ENCODE data around the gene RANBP9. TPM values are rescaled to one million over a fixed set of nuclear protein-coding genes. Genes with fewer than 3 reads are reported as not detected.
A peak's percentile ranks its signal among the peaks of the same experiment; 100 is the strongest.

RANBP9 gene
- total RNA-seq, result 23.1 and 57.0 TPM in 2 replicates

DNA sequence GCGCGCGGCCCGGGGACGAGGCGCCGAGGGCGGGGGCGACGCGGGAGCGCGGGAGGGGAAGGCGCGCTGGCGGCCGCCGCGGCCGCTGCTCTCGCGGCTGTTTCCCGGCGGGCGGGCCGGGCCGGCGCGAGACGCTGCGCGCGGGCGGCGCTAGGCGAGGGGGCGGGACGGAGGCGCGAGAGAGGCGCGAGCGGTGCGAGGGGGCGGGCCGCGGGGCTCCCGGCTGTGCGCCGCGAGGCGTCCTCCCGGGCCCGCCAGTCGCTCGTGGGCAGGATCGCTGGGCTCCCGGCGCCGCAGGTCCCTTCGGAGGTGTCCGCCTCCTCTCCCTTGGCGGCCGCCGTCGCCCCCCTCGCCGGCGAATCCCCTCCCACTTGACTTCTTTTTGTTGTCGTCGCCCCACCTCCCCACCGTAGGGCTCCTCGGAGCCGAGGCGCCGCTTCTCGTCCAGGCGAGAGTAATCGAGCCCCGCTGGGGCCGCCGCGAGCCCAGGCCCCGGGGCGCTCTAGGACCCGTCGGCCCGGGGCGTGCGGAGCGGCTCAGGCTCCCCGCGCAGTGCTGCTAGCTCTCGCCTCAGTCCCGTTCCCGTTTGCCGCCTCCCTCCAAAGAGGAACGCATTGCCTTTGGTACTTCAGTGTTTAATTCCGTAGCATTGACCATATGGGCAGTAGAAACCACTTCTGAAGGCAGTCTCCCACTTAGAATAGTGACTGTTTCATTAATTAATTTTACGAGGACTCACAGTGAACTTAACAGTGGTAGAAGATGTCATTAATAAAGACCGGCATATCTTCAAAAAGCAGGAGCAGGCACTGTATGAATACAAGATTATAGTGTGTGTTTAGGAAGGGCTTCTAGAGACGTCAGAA lies at the start of gene RANBP9:
RANBP9 (minus strand) TSS at position 103 of the 866 bp plus-strand sequence. CDS start 330 bp downstream, outside the sequence.
- DNase-seq (ENCODE audit: low read depth), result peak; percentile 62

DNA sequence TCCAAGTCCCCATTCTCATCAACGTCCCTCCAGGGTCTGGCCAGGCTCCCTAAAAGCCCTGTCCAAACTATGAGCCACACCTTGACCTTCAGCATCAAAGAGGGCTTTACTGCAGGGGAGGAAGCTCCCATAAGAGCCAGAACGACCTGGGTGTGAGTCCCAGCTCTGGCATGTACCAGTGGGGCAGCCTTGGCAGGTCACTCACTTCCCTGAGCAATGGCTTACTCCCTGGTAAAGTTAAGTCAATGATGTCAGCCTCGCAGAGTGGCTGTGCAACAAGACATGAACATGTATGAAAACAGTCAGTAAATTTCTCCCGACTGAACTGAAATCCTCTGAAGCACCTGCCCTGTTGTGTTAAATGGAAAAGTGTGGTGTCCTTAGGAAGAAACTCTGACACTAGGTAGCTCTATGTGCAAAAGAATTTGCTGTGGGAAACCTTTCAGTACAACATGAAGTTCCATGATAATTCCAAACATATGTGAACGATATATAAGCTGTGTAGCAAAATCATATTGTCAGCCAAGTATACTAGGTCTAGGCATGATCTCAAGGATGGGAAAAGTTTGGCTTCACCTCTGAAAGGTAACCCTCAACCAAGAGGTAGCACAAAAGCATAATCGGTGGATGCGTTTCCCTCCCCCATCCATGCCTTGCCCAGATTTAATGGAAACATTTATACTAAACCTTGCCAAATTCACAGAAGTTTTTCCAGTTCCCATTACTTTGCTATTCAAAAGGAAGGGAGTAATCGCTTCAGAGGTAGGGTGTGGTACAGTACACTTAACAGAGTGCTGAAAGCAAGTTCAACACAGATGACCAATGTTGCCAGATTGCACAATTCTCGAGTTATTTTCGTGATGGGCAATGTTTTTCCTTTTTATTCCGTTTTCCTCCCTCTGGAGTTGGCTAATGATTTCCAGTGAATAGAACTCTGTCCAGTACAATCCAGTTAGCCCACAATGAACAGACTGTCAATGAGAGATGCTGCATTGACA lies 49.0 kb upstream of the RANBP9 start:
- DNase-seq (ENCODE audit: low read depth), result peak; percentile 66

DNA sequence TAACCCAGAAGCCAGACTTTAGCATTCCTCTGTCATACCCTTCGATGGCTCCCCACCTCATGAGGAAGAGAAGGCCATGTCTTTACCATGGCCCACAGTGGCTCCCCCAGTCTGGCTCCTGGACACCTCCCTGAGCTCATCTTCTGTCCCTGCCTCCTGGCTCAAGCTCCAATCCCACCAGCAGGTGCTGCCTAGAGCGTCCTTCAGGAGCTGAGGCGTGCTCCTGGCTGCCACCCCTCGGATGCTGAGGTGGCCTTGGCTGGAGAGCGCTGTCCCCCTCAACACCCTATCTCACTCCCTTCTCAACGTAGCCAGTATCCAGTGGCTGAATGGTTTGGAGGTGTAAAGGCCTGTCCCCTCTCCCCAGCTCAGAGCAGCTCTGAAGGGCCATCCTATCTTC lies 47.4 kb upstream of the RANBP9 start:
- DNase-seq (ENCODE audit: low read depth), result no peak

DNA sequence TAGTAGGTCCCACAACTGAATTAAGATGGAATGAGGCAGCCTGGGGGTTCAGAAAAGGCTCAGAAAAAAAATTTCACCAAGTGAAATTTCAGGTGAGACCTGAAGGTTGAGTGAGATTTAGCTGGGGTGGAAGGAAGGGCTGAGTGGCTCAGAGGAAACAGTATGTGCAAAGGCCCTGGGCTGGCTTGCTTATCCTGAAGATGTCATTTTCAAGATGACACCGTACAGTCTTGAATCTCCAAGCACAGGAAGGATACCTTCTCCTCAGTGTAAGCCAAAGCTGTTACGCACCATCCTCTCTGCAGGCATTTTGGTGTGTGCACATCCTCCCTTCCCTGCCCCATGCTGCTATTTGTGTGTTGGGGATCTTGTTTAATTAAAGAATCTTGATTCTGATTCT lies 43.0 kb upstream of the RANBP9 start:
- no peak for DNase-seq (ENCODE audit: low read depth)

DNA sequence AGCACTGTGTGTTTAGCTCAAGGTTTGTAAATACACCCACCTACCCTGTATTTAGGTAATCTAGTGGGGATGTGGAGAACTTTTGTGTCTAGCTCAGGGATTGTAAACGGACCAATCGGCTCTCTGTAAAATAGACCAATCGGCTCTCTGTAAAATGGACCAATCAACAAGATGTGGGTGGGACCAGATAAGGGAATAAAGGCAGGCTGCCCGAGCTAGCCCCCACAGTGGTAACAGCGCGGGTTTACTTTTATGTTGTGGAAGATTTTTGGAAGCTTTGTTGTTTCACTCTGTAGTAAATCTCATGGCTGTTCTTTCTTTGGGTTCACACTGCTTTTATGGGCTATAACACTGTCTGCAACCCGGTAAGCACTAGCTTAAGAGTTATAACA lies 32.1 kb upstream of the RANBP9 start:
- DNase-seq (ENCODE audit: low read depth), result no peak

DNA sequence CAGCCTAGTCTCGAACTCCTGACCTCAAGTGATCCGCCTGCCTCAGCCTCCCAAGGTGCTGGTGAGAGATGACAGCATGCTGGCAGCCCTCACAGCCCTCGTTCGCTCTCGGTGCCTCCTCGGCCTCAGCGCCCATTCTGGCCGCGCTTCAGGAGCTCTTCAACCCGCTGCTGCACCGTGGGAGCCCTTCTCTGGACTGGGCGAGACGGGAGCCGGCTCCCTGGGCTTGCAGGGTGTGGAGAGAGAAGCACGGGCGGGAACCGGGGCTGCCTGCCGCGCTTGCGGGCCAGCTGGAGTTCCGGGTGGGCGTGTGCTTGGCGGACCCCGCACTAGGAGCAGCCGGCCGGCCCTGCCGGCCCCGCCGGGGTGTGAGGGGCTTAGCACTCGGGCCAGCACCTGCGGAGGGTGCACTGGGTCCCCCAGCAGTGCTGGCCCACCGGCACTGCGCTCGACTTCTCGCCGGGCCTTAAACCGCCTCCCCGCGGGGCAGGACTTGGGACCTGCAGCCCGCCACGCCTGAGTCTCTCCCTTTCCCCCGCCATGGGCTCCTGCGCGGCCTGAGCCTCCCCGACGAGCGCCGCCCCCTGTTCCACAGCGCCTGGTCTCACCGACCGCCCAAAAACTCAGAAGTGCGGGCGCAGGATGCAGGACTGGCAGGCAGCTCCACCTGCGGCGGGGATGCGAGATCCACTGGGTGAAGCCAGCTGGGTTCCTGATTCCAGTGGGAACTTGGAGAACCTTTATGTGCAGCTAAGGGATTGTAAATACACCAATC lies 31.5 kb upstream of the RANBP9 start:
- no peak for DNase-seq (ENCODE audit: low read depth)

DNA sequence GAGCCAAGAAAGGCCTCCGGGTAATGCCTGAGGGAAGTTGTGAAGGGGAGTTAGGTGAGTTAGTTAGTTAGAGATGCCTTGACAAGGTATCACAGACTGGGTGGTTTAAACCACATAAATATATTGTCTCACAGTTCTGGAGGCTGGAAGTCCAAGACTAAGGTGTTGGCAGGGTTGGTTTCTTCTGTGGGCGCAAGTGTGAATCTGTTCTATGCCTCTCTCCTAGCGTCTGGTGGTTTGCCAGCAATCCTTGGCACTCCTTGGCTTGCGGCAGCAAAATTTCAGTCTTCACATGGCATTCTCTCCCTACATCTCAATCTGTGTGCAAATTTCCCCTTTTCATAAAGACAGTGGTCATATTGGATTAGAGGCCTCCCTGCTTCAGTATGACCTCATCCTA lies 29.7 kb upstream of the RANBP9 start:
- DNase-seq (ENCODE audit: low read depth), result no peak

DNA sequence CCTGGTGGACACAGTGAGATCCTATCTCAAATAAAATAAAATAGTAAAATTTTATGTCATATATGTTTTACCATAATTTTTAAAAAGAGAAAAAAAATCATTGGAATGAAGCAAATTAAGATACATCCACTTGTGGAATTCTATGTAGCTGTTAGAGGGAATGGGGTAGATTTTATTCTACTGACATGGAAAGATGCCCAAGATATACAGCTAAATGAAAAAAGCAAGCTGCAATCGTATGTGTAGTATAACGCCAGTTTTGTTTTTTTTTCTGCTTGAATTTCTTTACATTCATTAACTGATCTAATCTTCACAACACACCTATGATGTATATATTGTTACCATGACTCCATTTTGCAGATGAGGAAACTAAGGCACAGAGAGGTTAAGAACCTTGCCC lies 23.4 kb upstream of the RANBP9 start:
- no peak for DNase-seq (ENCODE audit: low read depth)

DNA sequence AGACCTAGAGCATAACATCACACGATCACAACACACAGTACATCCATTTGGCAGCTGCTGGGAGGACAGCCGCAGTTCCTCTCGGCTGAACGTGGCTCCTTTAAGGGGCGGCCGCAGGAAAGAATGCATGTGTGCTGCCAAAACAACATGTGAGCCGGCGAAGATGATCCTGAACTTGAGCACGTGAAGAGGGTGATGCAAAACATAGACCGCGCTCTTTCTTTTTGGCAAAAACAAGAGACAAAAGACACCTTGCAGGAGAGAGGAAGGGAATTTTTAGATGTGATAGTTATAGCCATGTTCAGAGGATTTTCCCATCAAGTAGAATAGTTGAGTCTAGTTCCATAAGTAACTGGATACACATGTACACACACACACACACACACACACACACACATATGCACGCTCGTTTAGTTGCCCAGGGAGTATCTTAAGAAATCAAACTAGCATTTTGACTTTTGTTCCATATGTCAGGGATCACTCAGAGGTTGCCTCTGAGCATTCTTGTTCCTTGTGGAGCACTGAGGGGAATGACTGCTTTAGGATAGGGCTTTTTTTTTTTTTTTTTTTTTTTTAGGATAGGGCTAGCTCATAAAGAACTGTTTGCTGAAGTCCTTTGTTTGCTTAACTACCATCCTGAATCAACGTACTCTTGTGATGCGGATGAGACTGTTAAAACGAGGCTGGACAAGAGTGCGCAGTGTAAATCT lies 21.7 kb upstream of the RANBP9 start:
- DNase-seq (ENCODE audit: low read depth), result peak; percentile 83

DNA sequence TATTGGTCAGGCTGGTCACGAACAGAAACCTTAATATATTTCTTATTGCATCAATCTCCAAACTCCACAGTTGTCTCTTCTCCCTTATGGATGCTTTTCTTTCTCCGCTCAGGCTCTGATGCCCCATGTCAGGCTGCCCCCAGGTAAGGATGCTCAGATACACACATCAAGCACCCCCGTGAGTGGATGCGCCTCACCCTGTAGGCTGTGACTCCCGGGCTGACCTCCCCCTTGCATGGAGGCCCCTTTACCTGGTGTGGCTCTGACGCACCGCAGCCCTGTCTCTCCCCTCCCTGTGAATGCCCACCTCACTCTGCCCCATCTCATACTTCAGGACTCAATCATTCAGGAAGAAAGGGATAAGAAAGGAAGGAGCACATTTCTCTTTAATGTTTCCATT lies 19.1 kb upstream of the RANBP9 start:
- no peak for DNase-seq (ENCODE audit: low read depth)

DNA sequence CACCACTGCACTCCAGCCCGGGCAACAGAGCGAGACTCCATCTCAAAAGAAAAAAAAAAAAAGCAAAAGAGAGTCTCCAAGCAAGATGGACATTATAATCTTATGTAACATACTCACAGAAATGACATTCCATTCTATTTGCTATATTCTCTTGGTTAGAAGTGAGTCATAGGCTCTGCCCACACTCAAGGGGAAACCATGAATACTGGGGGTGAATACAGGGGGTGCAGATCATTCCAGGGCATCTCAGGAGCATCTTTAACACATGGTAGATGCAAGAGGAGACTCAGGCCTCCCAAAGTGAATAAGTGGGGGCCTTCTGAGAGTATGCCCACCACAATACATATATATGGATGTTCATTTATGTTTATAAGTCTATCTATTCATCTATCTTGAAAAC lies 18.3 kb upstream of the RANBP9 start:
- peak; percentile 60 for DNase-seq (ENCODE audit: low read depth)

DNA sequence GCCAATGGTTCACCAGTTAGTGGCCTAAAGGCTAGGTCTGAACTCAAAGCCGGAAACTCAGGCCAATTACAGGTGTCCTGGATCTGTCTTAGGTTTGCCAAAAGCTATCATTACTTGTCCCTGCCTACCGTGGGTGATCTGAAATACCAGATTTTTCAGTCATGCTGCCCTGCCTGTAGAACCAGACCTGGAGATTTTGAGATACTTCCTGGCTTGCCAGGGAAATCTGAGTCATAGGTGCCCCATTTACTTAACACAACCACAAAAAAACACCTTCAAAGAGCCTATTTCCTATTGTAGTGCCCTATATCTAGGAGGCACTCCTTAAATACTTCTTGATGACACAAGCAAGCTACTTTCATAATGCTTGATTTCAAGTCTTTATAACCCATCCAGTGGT lies 13.9 kb upstream of the RANBP9 start:
- DNase-seq (ENCODE audit: low read depth), result peak; percentile 94

DNA sequence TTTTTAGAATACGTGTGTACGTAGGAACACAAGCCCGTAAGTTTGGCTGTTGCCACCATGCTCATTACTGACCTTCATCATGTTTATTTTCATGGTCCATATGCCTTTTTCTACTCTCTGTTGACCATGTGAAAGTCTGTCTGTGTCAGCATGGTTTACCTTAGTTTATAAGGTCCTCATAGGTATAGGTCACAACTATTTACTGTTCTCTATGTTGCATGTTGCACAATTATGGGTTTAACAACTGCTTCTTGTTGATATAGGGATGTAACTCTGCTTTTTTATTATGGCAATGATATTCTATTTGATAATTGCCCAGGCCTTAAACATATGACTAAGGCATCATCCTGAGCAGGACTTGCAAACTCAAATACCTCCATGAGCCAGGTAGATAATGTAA lies 13.4 kb upstream of the RANBP9 start:
- no peak for DNase-seq (ENCODE audit: low read depth)

DNA sequence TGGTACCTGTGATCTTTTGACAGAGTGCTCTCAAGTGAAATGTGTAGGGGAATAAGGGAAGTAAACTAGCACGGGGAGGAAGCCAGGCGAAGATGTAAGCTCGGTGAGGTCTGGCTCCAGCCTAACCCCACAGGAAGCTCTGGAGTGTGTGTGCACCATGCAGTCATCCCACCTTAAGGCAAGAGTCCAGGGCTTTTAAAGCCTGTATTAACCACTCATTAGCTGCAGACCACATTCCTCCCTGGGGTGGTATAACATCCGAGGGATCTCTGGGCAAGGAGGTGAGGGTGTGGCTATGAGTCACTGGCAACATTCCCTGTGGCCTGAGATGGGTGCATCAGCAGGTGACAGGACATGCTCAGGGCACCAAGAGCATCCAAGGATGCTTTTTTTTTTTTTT lies 12.5 kb upstream of the RANBP9 start:
- peak; percentile 84 for DNase-seq (ENCODE audit: low read depth)

DNA sequence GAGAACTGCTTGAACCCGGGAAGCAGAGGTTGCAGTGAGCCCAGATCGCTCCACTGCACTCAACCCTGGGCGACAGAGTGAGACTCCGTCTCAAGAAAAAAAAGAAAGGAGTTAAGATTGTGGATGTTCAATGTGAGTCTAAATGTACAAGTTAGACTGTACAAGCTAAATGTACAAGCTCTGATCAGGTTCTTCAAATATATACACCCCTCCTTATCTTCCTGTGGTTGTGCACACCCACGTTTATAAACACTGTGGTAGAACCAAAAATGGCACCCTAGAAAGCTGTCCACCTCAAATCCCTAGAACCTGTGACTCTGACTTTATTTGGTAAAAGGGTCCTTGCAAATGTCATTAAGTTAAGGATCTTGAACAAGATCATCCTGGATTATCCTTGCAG lies 11.2 kb upstream of the RANBP9 start:
- DNase-seq (ENCODE audit: low read depth), result no peak

DNA sequence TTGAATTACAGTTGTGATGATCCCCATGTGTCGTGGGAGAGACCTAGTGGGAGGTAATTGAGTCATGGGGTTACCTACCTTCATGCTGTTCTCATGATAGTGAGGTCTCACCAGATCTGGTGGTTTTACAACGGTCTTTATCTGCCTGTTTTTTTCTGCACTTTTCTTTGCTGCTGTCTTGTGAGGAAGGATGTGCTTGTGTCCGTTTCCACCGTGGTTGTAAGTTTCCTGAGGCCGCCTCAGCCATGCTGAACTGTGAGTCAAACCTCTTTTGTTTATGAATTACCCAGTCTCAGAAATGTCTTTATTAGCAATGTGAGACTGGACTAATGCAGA lies 6.5 kb upstream of the RANBP9 start:
- no peak for DNase-seq (ENCODE audit: low read depth)

DNA sequence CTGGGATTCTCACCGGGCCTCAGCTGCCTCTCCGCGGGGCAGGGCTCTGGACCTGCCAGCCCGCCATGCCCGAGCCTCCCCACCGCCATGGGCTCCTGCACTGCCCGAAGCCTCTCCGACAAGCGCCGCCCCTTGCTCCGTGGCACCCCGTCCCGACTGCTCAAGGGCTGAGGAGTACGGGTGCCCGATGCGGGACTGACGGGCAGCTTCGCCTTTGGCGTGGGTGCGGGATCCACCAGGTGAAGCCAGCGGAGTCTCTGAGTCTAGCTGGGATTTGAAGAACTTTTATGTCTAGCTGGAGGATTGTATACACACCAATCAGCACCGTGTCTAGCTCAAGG lies 5.3 kb upstream of the RANBP9 start:
- no peak for DNase-seq (ENCODE audit: low read depth)

DNA sequence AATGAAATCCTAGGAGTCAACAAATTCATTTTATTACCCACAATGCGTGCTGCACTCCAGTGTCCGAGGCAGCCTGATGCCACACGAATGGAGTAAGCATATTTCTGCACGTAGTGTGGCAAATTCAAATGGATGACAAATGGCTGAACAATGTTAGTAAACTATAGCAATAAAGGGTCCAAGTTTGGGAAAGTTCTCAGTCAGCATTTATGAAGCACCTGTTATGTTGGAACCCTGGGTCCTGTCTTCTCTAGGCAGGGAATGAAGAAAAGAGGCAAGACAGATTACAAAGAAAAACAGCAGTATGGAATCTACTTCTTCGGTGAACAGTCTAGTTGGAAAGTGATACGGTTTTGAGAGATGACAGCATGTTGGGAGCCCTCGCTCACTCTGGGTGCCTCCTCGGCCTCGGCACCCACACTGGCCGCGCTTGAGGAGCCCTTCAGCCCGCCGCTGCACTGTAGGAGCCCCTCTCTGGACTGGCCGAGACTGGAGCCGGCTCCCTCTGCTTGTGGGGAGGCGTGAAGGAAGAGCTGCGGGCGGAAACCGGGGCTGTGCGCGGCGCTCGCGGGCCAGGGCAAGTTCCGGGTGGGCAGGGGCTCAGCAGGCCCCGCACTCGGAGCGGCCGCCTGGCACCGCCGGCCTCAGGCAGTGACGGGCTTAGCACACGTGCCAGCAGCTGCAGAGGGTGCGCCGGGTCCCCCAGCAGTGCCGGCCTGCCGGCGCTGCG lies 4.8 kb upstream of the RANBP9 start:
- DNase-seq (ENCODE audit: low read depth), result no peak

DNA sequence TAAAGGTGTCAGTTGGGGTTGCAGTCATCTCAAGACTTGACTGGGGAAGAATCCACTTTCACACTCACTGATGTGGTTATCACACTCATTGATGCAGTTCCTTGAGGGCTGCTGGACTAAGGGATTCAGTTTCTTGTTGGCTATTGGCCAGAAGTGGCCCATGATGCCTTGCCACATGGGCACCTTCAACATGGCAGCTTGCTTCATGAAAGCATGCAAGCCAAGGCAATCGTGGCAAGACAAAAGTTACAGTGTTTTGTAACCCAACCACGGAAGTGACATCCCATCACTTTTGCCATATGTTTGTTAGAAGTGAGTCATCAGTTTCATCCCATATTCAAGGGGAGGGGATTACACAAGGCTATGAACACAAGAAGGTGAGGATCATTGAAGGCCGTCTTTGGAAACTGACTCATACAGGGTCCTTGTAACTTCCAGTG lies 3.8 kb upstream of the RANBP9 start:
- no peak for DNase-seq (ENCODE audit: low read depth)

DNA sequence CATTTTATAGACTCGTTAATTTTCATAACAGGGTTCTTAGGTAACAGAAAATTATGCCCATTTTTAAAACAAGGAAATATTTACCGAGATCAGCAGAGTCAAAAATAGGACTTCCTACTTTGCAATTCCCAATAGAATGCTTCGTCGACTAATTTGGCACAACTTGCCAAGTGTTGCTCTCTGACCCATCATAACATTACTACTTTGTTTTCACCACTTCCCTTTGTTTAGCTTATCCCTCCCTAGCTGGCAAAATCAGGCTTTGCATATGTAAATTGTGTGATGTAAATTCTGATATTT lies 914 bp upstream of the RANBP9 start:
- DNase-seq (ENCODE audit: low read depth), result no peak

DNA sequence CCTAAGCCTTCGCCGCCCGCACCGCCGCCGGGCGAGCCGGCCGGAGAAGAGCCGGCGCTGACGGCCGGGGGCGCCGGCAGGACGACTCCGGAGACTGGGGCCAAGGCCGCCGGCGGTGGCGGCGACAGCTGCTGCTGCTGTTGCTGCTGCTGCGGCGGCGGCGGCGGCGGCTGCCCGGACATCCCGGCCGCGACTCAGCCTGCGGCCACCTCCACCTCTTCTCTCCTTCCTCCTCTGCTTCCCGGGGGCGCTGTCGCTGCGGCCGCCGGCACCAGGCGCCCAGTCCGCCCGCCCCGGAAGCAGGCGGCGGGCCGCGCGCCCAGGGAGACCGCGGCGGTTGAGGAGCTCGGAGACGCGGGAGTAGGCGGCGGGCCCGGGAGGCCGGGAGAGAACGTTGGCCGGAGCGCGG lies 307 bp downstream of the RANBP9 start:
- no peak for DNase-seq (ENCODE audit: low read depth)
